Right cardiac atrium (tissue), 5 donors: ENCODE results near the gene ACAD11. TPM values are rescaled to one million over a fixed set of nuclear protein-coding genes. Genes with fewer than 3 reads are reported as not detected.

ENCODE experiments used
- ATAC-seq, 2 donors: fragments of 200-7000 bp; cut with Tn5 transposase; one replicate each; pipeline versions ENCODE4 v1.8.0 to v1.9.1; 2020; ENCODE audit warnings: moderate library complexity in 2 of 2, mild to moderate bottlenecking in 1 of 2
- DNase-seq, 3 donors: peaks; one replicate each; pipeline ENCODE4 v3.0.0-alpha.2; 2020
- H3K27ac ChIP-seq: one replicate; pipeline ENCODE4 v1.5.1; 2013; ENCODE audit warnings: mild to moderate bottlenecking, low read length, control low read depth, moderate library complexity
- H3K27me3 ChIP-seq: one replicate; pipeline ENCODE4 v1.6.1; 2013; ENCODE audit not compliant: control insufficient read depth, insufficient read depth
- H3K4me1 ChIP-seq: one replicate; pipeline ENCODE4 v1.6.1; 2013; ENCODE audit warnings: low read length; ENCODE audit not compliant: control insufficient read depth, insufficient read depth
- H3K4me3 ChIP-seq: one replicate; pipeline ENCODE4 v1.5.1; 2013; ENCODE audit warnings: low read length, control low read depth
- H3K9me3 ChIP-seq: one replicate; pipeline ENCODE4 v1.6.1; 2013; ENCODE audit warnings: low read length; ENCODE audit not compliant: control insufficient read depth
- WGBS: extraction: QIAGEN DNeasy Blood & Tissue Kit; methylation state at CpG from one replicate; pipeline ENCODE4 v1.1.7; 2013; 5-methylcytosine and 5-hydroxymethylcytosine counted together
- intact Hi-C, 4 donors: fragments of 100-400 bp; cut with DNase I; formaldehyde crosslinking; loops; one replicate each; pipeline versions ENCODE4 v1.11.0 to v1.14.0; 2022 to 2023
- polyA plus RNA-seq: library from polyadenylated mRNA; stranded (reverse); fragments of 200-250 nt; gene quantifications from one replicate; pipeline ENCODE4 v1.2.3, GENCODE V29; 2013
- total RNA-seq, 4 donors: library from RNA; stranded (reverse); fragmentation: NEBNext Ultra II Directional; extraction: Animal tissue kit (Norgen Biotek cat#: 25700); gene quantifications; one replicate each; pipeline ENCODE4 v1.2.1, GENCODE V29; 2021
- donor health status: healthy with polysubstance abuse.
- donor health status: DM: no; HTN: yes; CAD: no.
- donor health status: DM: no; HTN: no; CAD: no.
- donor health status: DM: no; HTN: yes; CAD: no; lungs with severe emphysema.
- donor health status: DM: yes; HTN: yes; CAD: no.

The ACAD11 gene
- total and polyA plus RNA-seq, 5 donors, result 14.6 to 19.8 (median 17.4) TPM

GRCh38 chr3:132553826-132554225 is 105.8 kb downstream of the ACAD11 start:
- peak in 1 of 3 donors; percentile 28 for DNase-seq
- Histone ChIP-seq H3K27ac (peak overlapping the region; percentile 23), H3K27me3 (no peaks in the 10 kb centered on the region), H3K4me3 (no peak overlapping the region), H3K9me3 (no peaks in the 10 kb centered on the region), H3K4me1 (peaks cover 19% of the 10 kb centered on the region)
- intact Hi-C loops, result no loop called here
- peak; percentile 44 to 51 for ATAC-seq
- 38% methylated on average over 6 of the region's 6 CpGs for WGBS

- Histone ChIP-seq H3K4me3 (no peak overlapping the region), H3K27me3 (no peaks in the 10 kb centered on the region), H3K4me1 (peaks cover 14% of the 10 kb centered on the region), H3K9me3 (no peaks in the 10 kb centered on the region), H3K27ac (no peak overlapping the region)
- ATAC-seq (peak in 1 of 2 donors; percentile 59), DNase-seq (no peak)
- intact Hi-C loops, result no loop called here
- 49% methylated on average over 3 of the region's 3 CpGs for WGBS
Measured at GRCh38 chr3:132550579-132551305, 108.9 kb downstream of the ACAD11 start.

- no peak overlapping the region for H3K4me3 ChIP-seq
- H3K4me1 ChIP-seq, result peaks cover 11% of the 10 kb centered on the region
- no peaks in the 10 kb centered on the region for H3K27me3 ChIP-seq
- intact Hi-C loops, result no loop called here
- peak overlapping the region; percentile 35 for H3K27ac ChIP-seq
- H3K9me3 ChIP-seq, result no peaks in the 10 kb centered on the region
- DNase-seq, result no peak
- ATAC-seq, result no peak
Measured at GRCh38 chr3:132549890-132550578, 109.6 kb downstream of the ACAD11 start.

- ATAC-seq, result no peak
- Histone ChIP-seq H3K9me3 (no peaks in the 10 kb centered on the region), H3K4me3 (no peak overlapping the region), H3K4me1 (peaks cover 8% of the 10 kb centered on the region), H3K27ac (no peak overlapping the region), H3K27me3 (no peaks in the 10 kb centered on the region)
- no peak for DNase-seq
- 91% methylated on average over 8 of the region's 8 CpGs for WGBS
- intact Hi-C loops, result no loop called here
Measured at GRCh38 chr3:132549169-132549568, 110.4 kb downstream of the ACAD11 start.

GRCh38 chr3:132545471-132545870 is 114.1 kb downstream of the ACAD11 start:
- no peak overlapping the region for H3K27ac ChIP-seq
- H3K4me1 ChIP-seq, result peaks cover 4% of the 10 kb centered on the region

GRCh38 chr3:132544130-132544529 is 115.5 kb downstream of the ACAD11 start:
- Histone ChIP-seq H3K4me1 (peaks cover 2% of the 10 kb centered on the region), H3K4me3 (no peak overlapping the region), H3K9me3 (no peaks in the 10 kb centered on the region), H3K27ac (no peak overlapping the region), H3K27me3 (no peaks in the 10 kb centered on the region)
- intact Hi-C loops, result no loop called here
- 97% methylated on average over 2 of the region's 2 CpGs for WGBS
- DNase-seq (no peak), ATAC-seq (no peak)

More at GRCh38 chr3:132545471-132545870, 114.1 kb downstream of the ACAD11 start:
- intact Hi-C loops, result no loop called here
- Histone ChIP-seq H3K9me3 (no peaks in the 10 kb centered on the region), H3K27me3 (no peaks in the 10 kb centered on the region), H3K4me3 (no peak overlapping the region)
- 62% methylated on average over 3 of the region's 3 CpGs for WGBS
- DNase-seq (peak in 1 of 3 donors; percentile 70), ATAC-seq (peak in 1 of 2 donors; percentile 59)

GRCh38 chr3:132543011-132543739 is 116.4 kb downstream of the ACAD11 start:
- H3K4me1 ChIP-seq, result peaks cover 2% of the 10 kb centered on the region
- no peaks in the 10 kb centered on the region for H3K27me3 ChIP-seq
- ATAC-seq, result peak in 1 of 2 donors; percentile 77
- H3K27ac ChIP-seq, result no peak overlapping the region
- WGBS, result 73% methylated on average over 2 of the region's 2 CpGs
- intact Hi-C loops, result no loop called here
- DNase-seq, result no peak
- H3K9me3 ChIP-seq, result no peaks in the 10 kb centered on the region
- no peak overlapping the region for H3K4me3 ChIP-seq

GRCh38 chr3:132542577-132542976 is 117.0 kb downstream of the ACAD11 start:
- Histone ChIP-seq H3K27ac (no peak overlapping the region), H3K9me3 (no peaks in the 10 kb centered on the region), H3K4me3 (no peak overlapping the region), H3K4me1 (no peaks in the 10 kb centered on the region), H3K27me3 (no peaks in the 10 kb centered on the region)
- intact Hi-C loops, result no loop called here
- DNase-seq, result no peak
- no peak for ATAC-seq
- 66% methylated on average over 2 of the region's 2 CpGs for WGBS

- H3K4me3 ChIP-seq, result no peak overlapping the region
- 73% methylated on average over 3 of the region's 3 CpGs for WGBS
- no peak overlapping the region for H3K27ac ChIP-seq
- intact Hi-C loops, result loop anchor here in 3 of 4 donors (5.0 kb wide), 1 partner anchor 103 kb away; no protein-coding TSS in a partner anchor
- ATAC-seq (no peak), DNase-seq (no peak)
- H3K9me3 ChIP-seq, result no peaks in the 10 kb centered on the region
- no peaks in the 10 kb centered on the region for H3K27me3 ChIP-seq
- peaks cover 3% of the 10 kb centered on the region for H3K4me1 ChIP-seq
Measured at GRCh38 chr3:132539681-132540080, 119.9 kb downstream of the ACAD11 start.

GRCh38 chr3:132538072-132538471 is 121.5 kb downstream of the ACAD11 start:
- 60% methylated on average over 5 of the region's 5 CpGs for WGBS
- Histone ChIP-seq H3K27me3 (no peaks in the 10 kb centered on the region), H3K4me1 (peaks cover 3% of the 10 kb centered on the region), H3K4me3 (no peak overlapping the region), H3K27ac (no peak overlapping the region), H3K9me3 (no peaks in the 10 kb centered on the region)
- intact Hi-C loops, result loop anchor here in 3 of 4 donors (5.0 kb wide), 1 partner anchor 104 kb away; no protein-coding TSS in a partner anchor
- DNase-seq (no peak), ATAC-seq (no peak)

- peaks cover 3% of the 10 kb centered on the region for H3K4me1 ChIP-seq
- ATAC-seq, result no peak
- H3K4me3 ChIP-seq, result no peak overlapping the region
- H3K27me3 ChIP-seq, result no peaks in the 10 kb centered on the region
- intact Hi-C loops, result loop anchor here (2.0 to 5.0 kb wide), 2 partner anchors 105 to 106 kb away; no protein-coding TSS in a partner anchor
- no peak for DNase-seq
- no peaks in the 10 kb centered on the region for H3K9me3 ChIP-seq
- H3K27ac ChIP-seq, result no peak overlapping the region
- 80% methylated on average over 1 of the region's 1 CpG for WGBS
Measured at GRCh38 chr3:132537297-132537696, 122.3 kb downstream of the ACAD11 start.
